IgD-negative memory B cell (primary cell): Measurements from ENCODE around the gene NYAP1. TPM values are rescaled to one million over a fixed set of nuclear protein-coding genes. Genes with fewer than 3 reads are reported as not detected.
"Not testable (repeated sequence)": the region's sequence is repeated elsewhere in the genome, so short reads cannot be mapped to it uniquely, and the experiment has no call there.

Source experiments
- H3K27ac Mint-ChIP-seq, 3 donors: one replicate each; pipeline ENCODE4 v1.8.0; 2020 to 2022; ENCODE audit warnings: mild to moderate bottlenecking in 3 of 3, mixed read lengths in 3 of 3, moderate library complexity in 1 of 3
- H3K27me3 Mint-ChIP-seq: one replicate; pipeline ENCODE4 v1.8.0; 2021; ENCODE audit warnings: mixed read lengths
- H3K36me3 Mint-ChIP-seq: one replicate; pipeline ENCODE4 v1.8.0; 2020; ENCODE audit warnings: mild to moderate bottlenecking, mixed read lengths
- H3K4me1 Mint-ChIP-seq, 3 donors: one replicate each; pipeline ENCODE4 v1.8.0; 2020 to 2022; ENCODE audit warnings: mixed read lengths in 3 of 3, mild to moderate bottlenecking in 1 of 3
- H3K4me3 Mint-ChIP-seq, 4 donors: one replicate each; pipeline ENCODE4 v1.8.0; 2020 to 2022; ENCODE audit warnings: mild to moderate bottlenecking in 4 of 4, mixed read lengths in 4 of 4, moderate library complexity in 3 of 4
- H3K9me3 Mint-ChIP-seq, 3 donors: one replicate each; pipeline ENCODE4 v1.8.0; 2020 to 2021; ENCODE audit warnings: mixed read lengths in 3 of 3, mild to moderate bottlenecking in 1 of 3
- polyA plus RNA-seq: library from polyadenylated mRNA; unstranded; fragments of 300-500 nt; fragmentation: Illumina TruSeq; gene quantifications from one replicate; pipeline ENCODE4 v1.2.3, GENCODE V29; 2021

Gene NYAP1
- polyA plus RNA-seq, 1 donor from 2014 or later: not detected

GRCh38 chr7:100447363-100447762 is 36.4 kb upstream of the NYAP1 start:
- peak overlapping the region in 1 of 4 donors; percentile 28 for H3K4me3 Mint-ChIP-seq
- peak overlapping the region in 1 of 3 donors; percentile 42 for H3K27ac Mint-ChIP-seq
- not testable (repeated sequence) for H3K9me3 Mint-ChIP-seq, H3K36me3 Mint-ChIP-seq, H3K27me3 Mint-ChIP-seq
- H3K4me1 Mint-ChIP-seq: peaks cover 7 to 12% (median 10%) of the 10 kb centered on the region in 3 donors

- H3K4me1 Mint-ChIP-seq: peaks cover 7 to 11% (median 10%) of the 10 kb centered on the region in 3 donors
- H3K27ac Mint-ChIP-seq: no peak overlapping the region
- no peaks in the 10 kb centered on the region for H3K27me3 Mint-ChIP-seq
- no peaks in the 10 kb centered on the region for H3K36me3 Mint-ChIP-seq
- no peaks in the 10 kb centered on the region for H3K9me3 Mint-ChIP-seq
- peak overlapping the region; percentile 3 to 63 (median 38) for H3K4me3 Mint-ChIP-seq
Observed at GRCh38 chr7:100449190-100449795, 34.4 kb upstream of the NYAP1 start.

DNA sequence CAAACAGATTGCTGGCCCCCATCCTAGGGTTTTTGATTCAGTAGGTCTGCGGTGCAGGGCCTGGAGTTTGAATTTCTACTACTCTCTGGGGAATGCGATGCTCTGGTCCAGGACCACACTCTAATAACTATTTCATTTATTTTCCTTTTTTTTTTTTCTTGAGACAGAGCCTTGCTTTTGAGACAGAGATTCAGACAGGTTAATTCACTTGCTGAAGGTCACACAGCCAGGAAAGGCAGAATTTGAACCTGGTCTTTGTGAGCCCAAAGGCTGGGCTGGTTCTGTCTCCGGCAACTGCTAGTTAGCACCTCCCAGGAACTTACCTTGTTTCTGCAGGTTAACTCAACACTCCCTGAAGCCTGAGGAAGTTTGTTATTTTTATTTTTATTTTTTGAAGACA is 31.2 kb upstream of the NYAP1 start:
- no peak overlapping the region for H3K4me3 Mint-ChIP-seq
- peaks cover 3 to 13% (median 6%) of the 10 kb centered on the region in 3 donors for H3K4me1 Mint-ChIP-seq
- no peaks in the 10 kb centered on the region for H3K9me3 Mint-ChIP-seq
- no peak overlapping the region for H3K27ac Mint-ChIP-seq
- no peaks in the 10 kb centered on the region for H3K27me3 Mint-ChIP-seq
- H3K36me3 Mint-ChIP-seq: no peaks in the 10 kb centered on the region

DNA sequence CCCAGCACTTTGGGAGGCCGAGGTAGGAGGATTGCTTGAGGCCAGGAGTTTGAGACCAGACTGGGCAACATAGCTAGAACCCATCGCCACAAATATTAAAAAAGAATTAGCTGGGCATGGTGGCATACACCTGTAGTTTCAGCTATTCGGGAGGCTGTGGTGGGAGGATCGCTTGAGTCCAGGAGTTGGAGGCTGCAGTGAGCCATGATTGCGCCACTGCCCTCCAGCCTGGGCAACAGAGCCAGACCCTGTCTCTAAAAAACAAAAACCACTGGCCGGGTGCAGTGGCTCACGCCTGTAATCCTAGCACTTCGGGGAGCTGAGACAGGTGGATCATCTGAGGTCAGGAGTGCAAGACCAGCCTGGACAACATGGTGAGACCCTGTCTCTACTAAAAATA is 29.9 kb upstream of the NYAP1 start:
- H3K4me3 Mint-ChIP-seq, H3K9me3 Mint-ChIP-seq, H3K27ac Mint-ChIP-seq, H3K27me3 Mint-ChIP-seq, H3K36me3 Mint-ChIP-seq: not testable (repeated sequence)
- H3K4me1 Mint-ChIP-seq: peaks cover 3 to 13% (median 6%) of the 10 kb centered on the region in 3 donors

DNA sequence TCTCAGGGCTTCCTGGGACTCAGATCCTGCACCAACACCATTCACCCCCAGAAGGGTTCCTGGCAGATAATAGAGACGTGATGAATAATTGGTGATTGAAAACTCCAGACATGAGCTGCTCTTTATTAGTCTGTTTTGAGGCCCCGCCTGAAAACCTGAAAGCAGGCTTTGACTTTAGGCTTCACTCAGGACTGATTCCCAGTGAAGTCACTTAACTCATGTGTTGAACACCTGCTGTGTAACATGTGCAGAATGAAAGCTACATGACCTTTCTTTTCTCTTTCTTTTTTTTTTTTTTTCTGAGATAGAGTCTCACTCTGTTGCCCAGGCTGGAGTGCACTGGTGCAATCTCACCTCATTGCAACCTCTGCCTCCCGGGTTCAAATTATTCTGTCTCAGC is 28.5 kb upstream of the NYAP1 start:
- Mint-ChIP-seq H3K27me3 (no peaks in the 10 kb centered on the region), H3K4me3 (no peak overlapping the region), H3K4me1 (peaks cover 3 to 13% (median 6%) of the 10 kb centered on the region in 3 donors), H3K27ac (no peak overlapping the region), H3K9me3 (no peaks in the 10 kb centered on the region), H3K36me3 (peaks cover 2% of the 10 kb centered on the region)

- H3K27ac Mint-ChIP-seq: peak overlapping the region in 1 of 3 donors; percentile 62
- peaks cover 2% of the 10 kb centered on the region for H3K36me3 Mint-ChIP-seq
- no peaks in the 10 kb centered on the region for H3K27me3 Mint-ChIP-seq
- peaks cover 0 to 6% (median 3%) of the 10 kb centered on the region in 3 donors for H3K4me1 Mint-ChIP-seq
- no peak overlapping the region for H3K4me3 Mint-ChIP-seq
- H3K9me3 Mint-ChIP-seq: no peaks in the 10 kb centered on the region
Observed at GRCh38 chr7:100456562-100456961, 27.2 kb upstream of the NYAP1 start.

DNA sequence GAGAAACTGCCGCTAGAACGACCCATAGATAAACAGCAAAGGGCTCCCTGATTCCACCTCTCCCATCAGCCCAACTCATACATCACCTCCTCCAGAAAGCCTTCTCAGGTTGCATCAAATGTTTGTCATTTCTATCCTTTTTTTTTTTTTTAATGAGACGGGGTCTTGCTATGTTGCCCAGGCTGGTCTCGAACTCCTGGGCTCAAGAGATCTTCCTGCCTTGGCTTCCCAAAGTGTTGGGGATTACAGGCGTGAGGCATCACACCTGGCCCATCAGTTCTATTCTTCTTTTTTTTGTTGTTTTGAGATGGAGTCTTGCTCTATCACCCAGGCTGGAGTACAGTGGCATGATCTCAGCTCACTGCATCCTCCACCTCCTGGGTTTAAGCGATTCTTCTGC is 26.7 kb upstream of the NYAP1 start:
- no peaks in the 10 kb centered on the region for H3K9me3 Mint-ChIP-seq
- no peak overlapping the region for H3K4me3 Mint-ChIP-seq
- peaks cover 0 to 6% (median 3%) of the 10 kb centered on the region in 3 donors for H3K4me1 Mint-ChIP-seq
- no peaks in the 10 kb centered on the region for H3K27me3 Mint-ChIP-seq
- no peak overlapping the region for H3K27ac Mint-ChIP-seq
- peaks cover 2% of the 10 kb centered on the region for H3K36me3 Mint-ChIP-seq

GRCh38 chr7:100464210-100464660 is 19.5 kb upstream of the NYAP1 start, which contains the start of gene SPACDR:
Gene SPACDR (minus strand): TSS chr7:100464260. CDS start chr7:100464025, 235 bp downstream.
- Mint-ChIP-seq H3K27me3 (no peaks in the 10 kb centered on the region), H3K27ac (peak within 1 kb of the TSS in 2 of 3 donors; percentile 67 to 71), H3K4me1 (peaks cover 0 to 2% (median 0%) of the 10 kb centered on the region in 3 donors), H3K4me3 (no peak within 1 kb of the TSS), H3K9me3 (no peaks in the 10 kb centered on the region), H3K36me3 (no peaks in the 10 kb centered on the region)

DNA sequence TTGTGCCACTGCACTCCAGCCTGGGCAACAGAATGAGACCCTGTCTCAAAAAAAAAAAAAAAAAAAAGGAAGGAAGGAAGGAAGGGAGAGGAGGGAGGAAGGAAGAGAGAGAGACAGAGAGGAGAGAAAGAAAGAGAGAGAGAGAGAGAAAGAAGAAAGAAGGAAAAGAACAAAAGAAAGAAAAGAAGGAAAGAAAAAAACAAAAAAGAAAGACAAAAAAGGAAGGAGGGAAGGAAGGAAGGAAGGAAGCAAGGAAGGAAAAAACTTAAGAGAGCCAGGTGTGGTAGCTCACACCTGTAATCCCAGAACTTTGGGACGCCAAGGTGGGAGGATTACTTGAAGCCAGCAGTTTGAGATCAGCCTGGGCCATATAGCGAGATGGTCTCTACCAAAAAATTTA is 18.9 kb upstream of the NYAP1 start:
- no peaks in the 10 kb centered on the region for H3K36me3 Mint-ChIP-seq
- no peak overlapping the region for H3K4me3 Mint-ChIP-seq
- no peaks in the 10 kb centered on the region for H3K27me3 Mint-ChIP-seq
- H3K9me3 Mint-ChIP-seq: no peaks in the 10 kb centered on the region
- peaks cover 0 to 5% (median under 1%) of the 10 kb centered on the region in 3 donors for H3K4me1 Mint-ChIP-seq
- peak overlapping the region in 1 of 3 donors; percentile 71 for H3K27ac Mint-ChIP-seq

GRCh38 chr7:100465299-100465698 is 18.4 kb upstream of the NYAP1 start:
- Mint-ChIP-seq H3K27ac (no peak overlapping the region), H3K27me3 (no peaks in the 10 kb centered on the region), H3K4me1 (peaks cover 0 to 7% (median 3%) of the 10 kb centered on the region in 3 donors), H3K4me3 (no peak overlapping the region), H3K36me3 (no peaks in the 10 kb centered on the region), H3K9me3 (no peaks in the 10 kb centered on the region)

DNA sequence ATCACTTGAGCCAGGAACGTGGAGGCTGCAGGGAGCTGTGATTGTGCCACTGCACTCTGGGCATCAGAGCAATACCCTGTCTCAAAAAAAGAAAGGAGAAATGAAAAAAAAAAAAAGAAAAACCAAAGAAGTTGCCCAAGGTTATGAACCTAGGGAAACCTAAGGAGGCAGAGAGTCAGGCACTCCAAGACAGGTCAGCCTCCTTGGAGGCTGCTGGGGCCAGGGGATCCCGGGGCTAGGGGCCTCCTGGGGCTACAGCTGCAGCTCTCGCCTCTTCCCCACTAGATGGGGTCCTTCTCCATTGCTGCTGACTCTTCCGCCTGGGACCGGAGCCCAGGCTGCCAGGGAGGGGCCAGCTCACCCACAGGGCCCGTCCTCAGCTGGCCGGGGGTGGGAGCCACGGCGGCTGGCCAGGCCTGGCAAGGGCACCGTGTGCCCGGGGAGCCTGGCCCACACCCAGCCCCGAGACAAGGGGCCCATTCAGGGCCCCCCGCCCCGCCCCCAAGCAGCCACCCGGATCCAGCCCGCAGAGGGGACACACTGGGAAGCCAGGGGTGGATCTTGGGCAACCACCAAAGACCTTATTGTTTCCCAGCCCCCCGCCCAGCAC is 17.9 kb upstream of the NYAP1 start:
- H3K4me3 Mint-ChIP-seq: no peak overlapping the region
- no peaks in the 10 kb centered on the region for H3K36me3 Mint-ChIP-seq
- no peaks in the 10 kb centered on the region for H3K27me3 Mint-ChIP-seq
- no peaks in the 10 kb centered on the region for H3K9me3 Mint-ChIP-seq
- peaks cover 4 to 7% (median 5%) of the 10 kb centered on the region in 3 donors for H3K4me1 Mint-ChIP-seq
- H3K27ac Mint-ChIP-seq: no peak overlapping the region

GRCh38 chr7:100466653-100467605 is 16.8 kb upstream of the NYAP1 start:
- H3K4me1 Mint-ChIP-seq: peaks cover 4 to 8% (median 5%) of the 10 kb centered on the region in 3 donors
- H3K27ac Mint-ChIP-seq: no peak overlapping the region
- H3K36me3 Mint-ChIP-seq: peaks cover 1% of the 10 kb centered on the region
- no peaks in the 10 kb centered on the region for H3K27me3 Mint-ChIP-seq
- no peaks in the 10 kb centered on the region for H3K9me3 Mint-ChIP-seq
- H3K4me3 Mint-ChIP-seq: no peak overlapping the region

- Mint-ChIP-seq H3K36me3 (peaks cover 2% of the 10 kb centered on the region), H3K4me1 (peaks cover 4 to 8% (median 7%) of the 10 kb centered on the region in 3 donors), H3K27me3 (no peaks in the 10 kb centered on the region), H3K9me3 (no peaks in the 10 kb centered on the region), H3K27ac (no peak overlapping the region), H3K4me3 (no peak overlapping the region)
Observed at GRCh38 chr7:100467638-100468373, 15.9 kb upstream of the NYAP1 start.

DNA sequence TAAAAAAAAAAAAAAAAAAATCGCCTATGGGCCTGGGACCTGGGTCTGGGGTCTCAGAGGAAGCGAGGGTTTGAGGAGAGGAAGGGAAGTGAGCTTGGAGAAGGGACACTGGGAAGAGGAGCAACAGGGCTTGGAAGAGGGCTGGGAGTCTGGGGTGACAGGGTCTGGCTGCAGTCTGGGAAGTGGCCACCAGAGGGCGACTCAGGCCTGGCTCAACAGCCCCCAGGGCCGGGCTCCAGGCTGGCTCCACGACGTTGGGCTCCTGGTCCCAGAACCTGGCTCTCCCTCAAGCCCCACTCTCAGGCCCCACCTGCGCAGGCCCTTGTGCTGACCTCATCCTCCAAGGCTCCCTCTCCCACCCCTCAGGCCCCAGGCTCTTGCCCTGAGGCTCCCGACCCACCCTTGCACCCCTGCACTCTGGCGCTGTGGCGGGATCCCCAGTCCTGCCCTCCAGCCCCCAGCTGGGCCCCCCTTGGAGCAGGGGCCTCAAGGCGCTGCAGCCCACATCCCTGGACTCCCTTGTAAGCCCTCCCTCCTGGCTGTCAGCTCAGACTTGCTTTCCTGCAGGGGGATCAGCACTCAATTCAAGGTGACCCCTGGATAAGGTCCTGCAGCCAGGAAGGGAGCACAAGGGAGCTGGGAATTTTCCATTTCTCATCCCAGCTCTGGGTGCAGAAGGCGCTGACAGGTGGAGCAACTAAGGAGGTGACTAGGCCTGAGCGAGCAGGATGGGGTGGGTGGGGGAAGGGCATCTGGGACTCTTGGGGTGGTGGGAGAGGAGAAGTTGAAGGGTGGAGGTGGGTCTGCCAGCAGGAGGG is 14.3 kb upstream of the NYAP1 start:
- H3K4me3 Mint-ChIP-seq: no peak overlapping the region
- H3K27ac Mint-ChIP-seq: peak overlapping the region in 1 of 3 donors; percentile 35

More for the DNA sequence above, 14.3 kb upstream of the NYAP1 start:
- Mint-ChIP-seq H3K9me3 (no peaks in the 10 kb centered on the region), H3K36me3 (peaks cover 2% of the 10 kb centered on the region), H3K4me1 (peaks cover 14 to 17% (median 14%) of the 10 kb centered on the region in 3 donors), H3K27me3 (no peaks in the 10 kb centered on the region)
